ENCODE measurements around the gene SPRN.

SPRN gene

DNA sequence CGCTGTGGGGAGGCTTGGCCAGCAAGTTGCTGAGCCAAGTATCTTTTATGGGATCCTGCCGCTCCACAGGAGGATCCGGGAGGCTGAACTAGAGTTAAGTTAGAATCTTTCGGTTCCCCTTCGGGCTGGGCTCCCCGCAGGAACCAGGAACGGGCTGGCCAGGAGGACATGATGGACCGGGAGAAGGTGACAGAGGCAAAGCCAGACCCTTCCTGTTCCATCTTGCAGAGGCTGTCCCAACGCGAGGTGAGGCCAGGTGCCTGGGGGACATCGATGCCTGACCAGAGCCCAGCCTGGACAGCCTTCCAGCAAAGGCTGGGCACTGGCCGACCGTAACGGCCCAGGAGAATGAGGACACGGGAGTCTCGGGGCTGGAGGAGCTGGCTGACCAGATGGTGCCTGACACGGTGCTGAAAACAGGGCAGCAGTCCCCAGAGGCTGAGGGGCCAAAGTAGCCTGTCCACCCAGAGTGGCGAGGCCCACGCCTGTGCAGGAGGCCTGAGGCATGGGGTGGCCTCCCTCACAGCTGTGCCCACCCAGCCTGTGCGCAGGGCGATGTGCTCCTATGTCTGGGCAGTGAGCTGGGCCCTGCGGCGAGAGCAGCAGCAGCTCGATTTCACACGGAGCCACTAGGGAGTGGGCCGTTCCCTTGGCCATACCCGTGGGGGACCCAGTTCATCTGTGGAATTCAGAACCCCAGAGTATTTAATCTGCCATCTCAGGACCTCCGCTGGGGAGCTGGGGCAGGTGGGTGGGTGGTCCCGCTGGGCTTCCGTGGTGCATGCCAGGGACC, 47.2 kb downstream of the SPRN start:
- no peak for TF ChIP-seq GATA2 (IDR thresholded peaks at IDR 0.05; ENCODE audit: low read depth, low read length)
- TF ChIP-seq GATA3 (IDR thresholded peaks at IDR 0.05; ENCODE audit: low read depth, low read length) = no peak

DNA sequence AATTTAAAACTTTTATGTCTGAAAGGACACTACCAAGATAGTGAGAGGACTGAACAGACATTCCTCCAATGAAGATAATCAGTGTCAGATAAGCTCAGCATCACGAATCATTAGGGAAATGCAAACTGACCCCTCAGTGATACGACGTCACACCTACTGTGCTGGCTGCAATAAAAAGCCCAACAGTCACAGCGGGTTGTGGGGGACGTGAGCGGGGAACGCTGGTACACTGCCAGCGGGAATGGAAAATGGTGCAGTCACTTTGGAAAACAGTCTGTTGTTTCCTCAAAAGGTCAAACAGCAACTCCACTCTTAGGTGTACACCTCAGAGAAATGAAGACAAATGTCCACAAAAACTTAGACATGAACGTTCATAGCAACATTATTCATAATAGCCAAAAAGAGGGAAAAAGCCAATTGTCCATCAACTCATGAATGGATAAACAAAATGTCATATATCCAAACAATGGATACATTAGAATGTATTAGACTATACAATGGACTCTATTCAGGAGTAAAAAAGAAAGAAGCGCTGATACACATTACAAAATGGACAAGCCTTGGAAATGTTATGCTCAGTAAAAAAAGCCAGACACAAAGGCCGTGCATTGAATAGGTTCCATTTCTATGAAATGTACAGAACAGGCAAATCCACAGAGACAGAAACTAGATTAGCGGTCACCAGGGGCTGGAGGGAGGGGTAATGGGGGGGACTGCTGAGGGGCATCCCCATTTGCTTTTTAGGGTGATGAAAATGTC, 48.9 kb downstream of the SPRN start:
- TF ChIP-seq GATA3 (IDR thresholded peaks at IDR 0.05; ENCODE audit: low read depth, low read length) = no peak
- no peak for TF ChIP-seq GATA2 (IDR thresholded peaks at IDR 0.05; ENCODE audit: low read depth, low read length)

DNA sequence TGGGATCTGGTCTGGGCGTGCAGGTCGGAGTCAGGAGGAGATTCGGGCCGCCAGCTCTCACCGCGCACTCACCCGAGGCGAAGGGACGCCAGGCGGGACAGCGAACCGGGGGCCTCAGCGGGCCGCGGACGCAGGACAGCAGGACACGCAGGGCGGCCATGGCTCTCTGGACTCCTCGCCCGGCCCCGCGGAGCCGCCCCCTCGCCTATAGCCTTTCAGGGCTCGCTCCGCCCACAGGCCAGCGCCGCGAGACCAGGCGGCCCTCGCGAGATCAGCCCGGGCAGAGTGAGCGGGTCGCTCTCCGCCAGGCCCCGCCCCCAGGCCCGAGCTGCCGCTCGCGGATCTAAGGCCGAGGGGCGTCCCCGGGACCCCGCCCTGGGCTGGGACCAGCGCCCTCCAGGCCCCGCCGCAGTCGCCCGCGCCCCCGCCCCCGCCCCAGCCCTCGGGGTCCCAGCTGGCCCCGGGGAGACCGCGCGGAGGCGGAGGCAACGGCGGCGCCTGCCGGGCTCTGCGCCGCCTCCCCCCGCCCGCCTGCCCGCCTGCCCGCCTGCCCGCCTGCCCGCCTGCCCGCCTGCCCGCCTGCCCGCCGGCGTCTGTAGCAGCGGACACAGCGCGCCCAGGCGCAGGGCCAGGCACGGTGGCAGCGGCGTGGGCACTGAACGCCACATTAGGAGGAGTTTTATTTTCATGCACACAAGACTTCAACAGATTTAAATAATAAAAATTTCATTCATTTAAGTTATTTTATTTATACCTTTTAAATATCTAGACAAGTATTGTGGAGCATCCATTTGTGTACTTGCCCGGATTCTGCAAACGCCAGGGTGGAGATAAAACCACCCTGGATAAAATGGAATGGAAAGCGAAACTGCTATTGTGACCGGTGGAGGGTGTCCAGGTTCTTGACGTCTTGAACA, 51.0 kb downstream of the SPRN start, which contains the start of gene ECHS1:
ECHS1 (minus strand) TSS at position 181 of the 917 bp plus-strand sequence; CDS start at position 160, 21 bp downstream.
- TF ChIP-seq GATA2 (IDR thresholded peaks at IDR 0.05; ENCODE audit: low read depth, low read length) (no peak), GATA3 (IDR thresholded peaks at IDR 0.05; ENCODE audit: low read depth, low read length) (no peak)

- no peak for TF ChIP-seq GATA2 (IDR thresholded peaks at IDR 0.05; ENCODE audit: low read depth, low read length)
- TF ChIP-seq GATA3 (IDR thresholded peaks at IDR 0.05; ENCODE audit: low read depth, low read length) = no peak
Measured at GRCh38 chr10:133372507-133372906, 51.9 kb downstream of the SPRN start.

All from SH-SY5Y (cell line).